NK-92 (cell line): ENCODE data around the gene SPTLC2.
"Not testable (repeated sequence)": the region's sequence is repeated elsewhere in the genome, so short reads cannot be mapped to it uniquely, and the experiment has no call there.

Source experiments
- DNase-seq: peaks from one replicate; lab custom pipeline; 2025; ENCODE audit not compliant: unreplicated experiment; lab: John Stamatoyannopoulos, UW

The SPTLC2 gene

GRCh38 chr14:77554816-77555599, 61.4 kb downstream of the SPTLC2 start:
- no peak for DNase-seq

DNA sequence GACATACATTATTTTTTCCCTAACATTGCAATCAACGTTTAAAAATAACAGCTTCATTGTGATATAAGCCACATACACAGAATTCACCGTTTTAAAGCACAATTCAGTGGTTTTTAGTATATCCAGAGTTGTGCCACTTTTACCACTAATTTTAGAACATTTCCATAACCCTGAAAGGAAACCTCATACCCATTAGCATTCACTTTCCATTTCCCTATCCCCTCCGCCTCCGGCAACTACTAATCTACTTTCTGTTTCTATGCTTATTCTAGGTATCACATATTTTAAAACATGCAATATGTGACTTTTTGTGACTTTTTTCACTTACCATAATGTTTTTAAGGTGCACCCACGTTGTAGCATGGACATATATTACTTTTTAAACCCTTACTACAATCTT, 62.2 kb downstream of the SPTLC2 start:
- no peak for DNase-seq

DNA sequence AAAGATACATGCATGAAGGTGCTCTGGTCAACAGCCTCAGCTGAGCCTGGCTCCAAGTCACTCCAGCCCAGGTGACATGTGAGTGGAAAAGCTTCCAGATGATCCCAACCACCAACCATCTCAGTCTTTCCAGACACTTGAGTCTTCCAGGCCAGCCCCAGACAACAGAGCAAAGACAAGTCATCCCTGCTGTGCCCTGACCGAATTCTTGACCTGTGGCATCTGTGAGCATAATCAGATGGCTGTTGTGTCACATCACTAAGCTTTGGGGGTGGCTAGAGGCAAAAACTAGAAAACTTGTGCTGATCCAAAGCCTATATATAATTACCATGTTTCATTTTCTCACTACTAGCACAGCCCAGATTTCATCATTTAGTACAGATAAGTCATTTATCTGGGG, 67.0 kb downstream of the SPTLC2 start:
- DNase-seq: no peak

GRCh38 chr14:77547512-77548180, 68.8 kb downstream of the SPTLC2 start:
- no peak for DNase-seq

- not testable (repeated sequence) for DNase-seq
Measured at GRCh38 chr14:77545171-77545570, 71.3 kb downstream of the SPTLC2 start.

DNA sequence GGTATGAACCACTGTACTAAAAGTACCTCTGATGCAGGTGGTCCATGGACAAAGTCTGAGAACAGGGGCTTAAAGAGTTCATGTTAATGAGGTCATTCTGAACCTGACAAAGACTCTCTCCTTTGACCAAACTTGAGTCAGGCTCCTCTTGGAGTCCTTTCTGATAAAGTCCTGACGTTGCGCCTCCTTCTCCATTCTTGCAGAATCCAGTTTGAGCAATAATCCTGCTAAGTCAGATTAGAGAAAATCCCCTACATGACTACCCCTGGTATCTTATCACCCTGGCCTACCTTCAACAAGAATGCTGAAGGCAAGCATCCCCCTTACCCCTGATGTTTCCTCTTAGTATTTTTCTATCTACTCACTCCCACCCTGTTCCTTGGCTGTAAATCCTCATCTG, 71.9 kb downstream of the SPTLC2 start:
- no peak for DNase-seq

GRCh38 chr14:77543637-77544334, 72.7 kb downstream of the SPTLC2 start:
- no peak for DNase-seq

DNA sequence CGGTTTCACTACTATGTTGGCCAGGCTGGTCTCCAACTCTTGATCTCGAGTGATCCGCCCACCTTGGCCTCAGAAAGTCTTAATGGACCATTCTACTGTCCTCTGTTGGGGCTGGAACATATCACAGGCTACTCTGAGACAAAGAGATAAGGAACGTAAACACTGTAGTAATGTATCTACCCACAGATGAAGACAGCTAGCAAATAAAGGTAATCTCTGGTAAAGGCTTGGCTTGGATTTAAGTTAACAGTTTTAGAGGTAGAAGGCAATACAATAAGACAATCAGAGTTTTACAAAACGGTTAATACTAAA, 73.2 kb downstream of the SPTLC2 start:
- no peak for DNase-seq

DNA sequence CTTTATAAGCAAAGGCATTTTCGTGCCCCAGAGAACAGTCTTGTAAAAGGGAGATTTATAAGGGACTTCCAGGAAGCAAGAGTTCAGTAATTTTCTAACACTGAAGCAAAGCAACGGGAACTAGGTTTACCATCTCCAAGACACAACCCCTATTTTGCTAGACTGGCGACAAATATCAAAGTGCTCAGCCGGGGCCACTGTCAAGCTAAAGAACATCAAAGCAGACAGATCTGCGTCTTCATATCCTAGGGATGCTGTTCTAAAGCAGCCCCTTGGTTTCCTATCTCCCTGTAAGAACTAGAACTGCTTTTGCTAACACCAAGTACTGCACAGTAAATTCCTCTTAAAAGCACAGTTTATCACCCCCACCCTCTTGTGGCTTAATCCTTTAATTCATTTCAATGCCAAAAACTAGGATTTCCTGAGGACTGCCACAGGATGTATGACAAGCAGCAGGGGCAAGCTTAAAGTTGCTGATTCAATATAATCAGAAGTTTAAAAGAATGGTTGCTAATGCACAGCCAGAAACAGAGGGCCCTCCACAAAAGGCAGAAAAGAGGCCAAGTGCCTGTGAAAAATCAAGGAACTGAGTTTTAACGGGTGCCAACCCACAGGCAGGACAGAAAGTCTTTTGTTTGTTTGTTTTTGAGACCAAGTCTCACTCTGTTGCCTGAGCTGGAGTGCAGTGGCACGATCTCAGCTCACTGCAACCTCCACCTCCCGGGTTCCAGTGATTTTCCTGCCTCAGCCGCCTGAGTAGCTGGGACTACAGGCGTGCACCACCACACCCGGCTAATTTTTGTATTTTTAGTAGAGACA, 73.8 kb downstream of the SPTLC2 start:
- no peak for DNase-seq

- DNase-seq: no peak
Measured at GRCh38 chr14:77541905-77542304, 74.5 kb downstream of the SPTLC2 start.

DNA sequence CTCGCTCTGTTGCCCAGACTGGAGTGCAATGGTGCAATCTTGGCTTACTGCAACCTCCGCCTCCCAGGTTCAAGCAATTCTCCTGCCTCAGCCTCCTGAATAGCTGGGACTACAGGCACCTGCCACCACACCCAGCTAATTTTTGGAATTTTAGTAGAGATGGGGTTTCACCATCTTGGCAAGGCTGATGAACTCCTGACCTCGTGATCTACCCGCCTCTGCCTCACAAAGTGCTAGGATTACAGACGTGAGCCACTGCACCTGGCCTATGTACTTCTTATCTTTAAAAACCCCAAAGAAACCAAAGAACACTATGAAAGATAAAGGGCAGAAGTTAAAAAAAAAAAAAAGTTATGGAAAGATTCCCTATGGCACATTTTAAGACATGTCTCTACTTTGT, 79.5 kb downstream of the SPTLC2 start:
- DNase-seq: not testable (repeated sequence)

GRCh38 chr14:77531071-77531470, 85.4 kb downstream of the SPTLC2 start:
- no peak for DNase-seq

GRCh38 chr14:77529963-77530362, 86.5 kb downstream of the SPTLC2 start:
- no peak for DNase-seq

- no peak for DNase-seq
Measured at GRCh38 chr14:77529213-77529612, 87.2 kb downstream of the SPTLC2 start.

GRCh38 chr14:77528701-77529100, 87.7 kb downstream of the SPTLC2 start:
- DNase-seq: not testable (repeated sequence)

DNA sequence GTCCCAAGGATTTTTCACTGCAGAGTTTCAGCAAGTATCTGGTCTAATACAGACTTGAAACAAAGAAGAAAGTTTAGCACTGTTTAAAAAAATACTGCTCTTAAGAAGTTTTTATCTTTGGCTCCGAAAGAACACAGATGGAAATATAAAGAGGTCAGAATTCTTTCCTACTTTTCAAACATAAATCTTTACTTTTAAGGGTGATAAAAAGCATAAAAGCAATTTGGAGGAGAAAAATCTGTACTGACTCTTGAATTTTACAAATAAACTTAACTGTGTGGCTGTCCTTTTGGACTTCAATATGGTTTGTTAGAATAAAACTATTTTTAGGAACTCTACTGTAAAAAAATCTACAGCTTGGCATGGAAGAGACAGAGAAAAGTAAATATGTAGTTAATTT, 90.2 kb downstream of the SPTLC2 start:
- DNase-seq: no peak

DNA sequence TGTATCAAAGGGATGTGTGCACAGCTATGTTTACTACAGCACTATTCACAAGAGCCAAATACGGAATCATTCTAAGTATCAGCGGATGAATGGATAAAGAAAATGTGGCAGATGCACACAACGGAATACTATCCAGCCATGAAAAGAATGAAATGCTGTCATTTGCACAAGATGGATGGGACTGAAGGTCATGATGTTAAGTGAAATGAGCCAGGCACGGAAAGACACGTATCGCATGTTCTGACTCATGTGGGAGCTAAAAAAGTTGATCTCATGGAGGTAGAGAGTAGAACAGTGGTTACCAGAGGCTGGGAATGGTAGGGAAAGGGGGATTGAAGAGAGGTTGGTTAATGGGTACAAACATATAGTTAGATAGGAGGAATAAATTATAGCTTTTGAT, 91.9 kb downstream of the SPTLC2 start:
- no peak for DNase-seq

DNA sequence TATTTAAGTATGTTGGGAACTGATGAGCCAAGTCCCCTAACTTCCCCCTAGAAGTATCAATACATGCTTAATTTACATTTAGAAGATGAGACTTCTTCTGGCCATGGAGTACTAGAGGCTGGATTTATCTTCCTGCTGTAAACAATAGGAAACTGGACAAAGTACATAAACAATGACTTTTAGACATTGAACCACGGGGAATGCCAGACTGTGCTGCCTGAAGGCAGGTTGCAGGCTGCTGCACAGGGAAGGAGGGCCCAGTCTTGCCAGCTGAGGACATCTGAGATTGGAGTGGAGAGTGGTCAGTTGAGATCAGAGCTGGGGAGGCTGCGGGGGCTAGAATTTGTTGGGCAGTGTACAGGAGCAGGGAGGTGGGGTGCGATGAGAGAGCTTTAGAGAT, 93.3 kb downstream of the SPTLC2 start:
- DNase-seq: no peak

DNA sequence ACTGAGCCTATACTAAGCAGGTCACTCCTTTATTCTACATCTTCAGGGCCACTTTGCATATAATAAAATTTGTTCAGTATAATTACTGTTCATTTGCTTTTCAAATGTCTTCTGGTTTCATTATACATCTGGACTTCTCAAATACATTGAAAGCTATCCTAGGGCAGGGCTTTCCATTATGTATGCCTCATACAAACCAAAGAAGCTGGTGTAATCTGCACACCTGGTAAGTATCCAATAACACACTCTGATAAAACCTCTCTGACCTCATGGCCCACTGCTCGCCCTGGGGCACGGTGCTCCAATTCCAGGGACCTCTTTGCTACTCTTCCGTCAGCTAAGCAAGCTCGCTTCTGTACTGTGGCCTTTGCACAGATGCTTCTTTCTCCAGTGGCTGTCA, 95.9 kb downstream of the SPTLC2 start:
- DNase-seq: no peak

- DNase-seq: no peak
Measured at GRCh38 chr14:77516126-77516525, 100.3 kb downstream of the SPTLC2 start.

DNA sequence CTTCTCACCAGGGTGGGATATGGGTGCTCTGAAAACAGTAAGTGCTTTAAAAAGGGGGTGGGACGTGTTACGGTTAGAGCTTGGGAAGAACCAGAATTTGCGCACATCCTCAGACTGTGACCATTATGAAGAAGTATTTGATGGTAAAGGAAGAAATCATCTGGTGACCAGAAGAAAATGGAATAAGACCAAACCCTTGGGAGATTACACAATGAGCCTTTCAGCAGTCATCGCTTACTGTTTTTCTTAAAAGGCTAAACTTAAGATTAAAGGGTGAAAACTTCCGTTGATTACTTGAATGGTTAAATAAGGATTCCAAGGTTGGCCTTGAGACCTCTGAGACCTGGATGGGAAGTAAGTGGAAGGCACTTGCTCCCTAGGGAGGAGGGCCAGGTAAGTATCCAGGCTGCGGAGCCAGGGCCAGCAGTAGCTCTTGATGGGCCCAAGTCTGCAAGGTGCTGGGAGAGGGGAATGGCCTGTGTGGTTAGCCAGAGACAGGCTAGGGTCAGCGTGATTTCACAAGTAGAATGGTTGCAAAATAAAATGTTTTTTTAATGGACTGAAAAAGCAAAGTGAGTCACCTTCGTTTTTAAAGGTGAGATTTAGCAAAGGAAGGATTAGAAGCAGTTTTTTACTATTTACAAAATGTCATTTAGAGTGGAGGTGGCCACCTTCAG, 104.8 kb downstream of the SPTLC2 start:
- no peak for DNase-seq
